ENCODE measurements around the gene ERG28. TPM values are rescaled to one million over a fixed set of nuclear protein-coding genes. Genes with fewer than 3 reads are reported as not detected.

The ERG28 gene
- total RNA-seq, 1 donor: 7.2 TPM

DNA sequence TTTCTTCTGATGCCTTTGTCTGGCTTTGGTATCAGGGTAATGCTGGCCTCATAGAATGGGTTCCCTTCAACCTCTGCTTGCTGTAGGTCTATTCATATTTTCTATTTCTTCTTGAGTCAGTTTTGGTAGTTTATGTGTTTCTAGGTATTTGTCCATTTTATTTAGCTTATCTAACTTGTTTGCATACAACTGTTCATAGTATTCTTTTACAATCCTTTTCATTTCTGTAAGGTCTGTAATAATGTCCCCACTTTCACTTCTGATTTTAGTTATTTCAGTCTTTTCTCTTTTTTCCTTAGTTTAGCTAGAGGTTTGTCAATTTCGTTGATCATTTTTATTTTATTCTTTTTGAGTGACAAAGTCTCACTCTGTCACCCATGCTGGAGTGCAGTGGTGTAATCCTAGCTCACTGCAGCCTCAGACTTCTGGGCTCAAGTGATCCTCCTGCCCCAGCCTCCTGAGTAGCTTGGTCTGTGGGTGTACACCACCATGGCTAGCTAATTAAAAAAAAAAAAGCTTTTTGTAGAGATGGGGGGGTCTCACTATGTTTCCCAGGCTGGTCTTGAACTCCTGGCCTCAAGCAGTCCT lies 12.0 kb upstream of the ERG28 start:
- H3K79me2 ChIP-seq (ENCODE audit: insufficient read depth, low read length): peaks cover 5% of the 10 kb centered on the region
- H3K4me3 ChIP-seq (ENCODE audit: insufficient read depth, low read length): no peak overlapping the region
- no peaks in the 10 kb centered on the region for H3K27me3 ChIP-seq (ENCODE audit: insufficient read depth, low read length)
- DNase-seq (ENCODE audit: insufficient read length, low spot score, missing footprints): no peak
- H3K4me1 ChIP-seq (ENCODE audit: insufficient read depth, low read length): no peaks in the 10 kb centered on the region
- no peaks in the 10 kb centered on the region for H3K9me3 ChIP-seq (ENCODE audit: low read depth, low read length)
- no peak overlapping the region for H2AFZ ChIP-seq (ENCODE audit: low read length)
- no peaks in the 10 kb centered on the region for H4K20me1 ChIP-seq (ENCODE audit: insufficient read depth, low read length)
- H3K4me2 ChIP-seq (ENCODE audit: insufficient read depth, low read length): no peak overlapping the region
- H3K27ac ChIP-seq (ENCODE audit: low read depth, low read length): no peak overlapping the region
- H3K36me3 ChIP-seq (ENCODE audit: insufficient read depth, low read length): peaks cover 12% of the 10 kb centered on the region
- TF ChIP-seq, protein P1, sequence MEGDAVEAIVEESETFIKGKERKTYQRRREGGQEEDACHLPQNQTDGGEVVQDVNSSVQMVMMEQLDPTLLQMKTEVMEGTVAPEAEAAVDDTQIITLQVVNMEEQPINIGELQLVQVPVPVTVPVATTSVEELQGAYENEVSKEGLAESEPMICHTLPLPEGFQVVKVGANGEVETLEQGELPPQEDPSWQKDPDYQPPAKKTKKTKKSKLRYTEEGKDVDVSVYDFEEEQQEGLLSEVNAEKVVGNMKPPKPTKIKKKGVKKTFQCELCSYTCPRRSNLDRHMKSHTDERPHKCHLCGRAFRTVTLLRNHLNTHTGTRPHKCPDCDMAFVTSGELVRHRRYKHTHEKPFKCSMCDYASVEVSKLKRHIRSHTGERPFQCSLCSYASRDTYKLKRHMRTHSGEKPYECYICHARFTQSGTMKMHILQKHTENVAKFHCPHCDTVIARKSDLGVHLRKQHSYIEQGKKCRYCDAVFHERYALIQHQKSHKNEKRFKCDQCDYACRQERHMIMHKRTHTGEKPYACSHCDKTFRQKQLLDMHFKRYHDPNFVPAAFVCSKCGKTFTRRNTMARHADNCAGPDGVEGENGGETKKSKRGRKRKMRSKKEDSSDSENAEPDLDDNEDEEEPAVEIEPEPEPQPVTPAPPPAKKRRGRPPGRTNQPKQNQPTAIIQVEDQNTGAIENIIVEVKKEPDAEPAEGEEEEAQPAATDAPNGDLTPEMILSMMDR (IDR thresholded peaks at IDR 0.05; ENCODE audit: extremely low read depth, low read depth, low read length): no peak

DNA sequence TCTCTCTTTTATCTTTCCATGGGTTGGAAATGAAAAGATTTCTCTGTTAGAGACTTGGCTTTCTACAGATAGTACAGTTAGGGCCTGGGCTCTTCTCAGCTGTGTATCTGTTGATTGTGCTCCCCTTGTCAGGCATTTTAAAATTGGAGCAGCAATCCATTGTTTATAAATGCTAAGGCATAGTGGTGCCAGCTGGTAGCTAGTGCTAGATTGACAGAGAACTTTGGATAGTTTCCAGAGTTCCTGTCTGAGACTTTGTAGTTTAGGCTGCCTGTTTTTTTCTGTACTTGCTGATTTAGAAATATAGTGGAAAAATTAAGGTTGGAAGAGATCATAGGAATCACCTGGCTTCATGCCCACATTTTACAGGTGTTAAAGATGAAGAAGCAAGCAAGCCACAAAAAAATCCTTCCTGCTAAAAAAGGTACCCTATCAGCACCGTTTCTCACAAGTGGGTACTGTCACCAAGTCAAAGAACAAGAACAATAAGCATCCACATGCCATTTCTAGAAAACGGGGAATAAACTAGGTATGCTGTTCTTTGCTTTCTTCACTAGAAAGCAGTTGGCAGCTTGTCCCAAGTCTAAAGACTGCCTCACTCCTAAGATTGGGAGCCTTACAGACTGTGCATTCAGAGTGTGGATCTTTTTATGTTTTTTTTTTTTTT lies 6.6 kb upstream of the ERG28 start:
- DNase-seq (ENCODE audit: insufficient read length, low spot score, missing footprints): no peak
- H3K27me3 ChIP-seq (ENCODE audit: insufficient read depth, low read length): no peaks in the 10 kb centered on the region

DNA sequence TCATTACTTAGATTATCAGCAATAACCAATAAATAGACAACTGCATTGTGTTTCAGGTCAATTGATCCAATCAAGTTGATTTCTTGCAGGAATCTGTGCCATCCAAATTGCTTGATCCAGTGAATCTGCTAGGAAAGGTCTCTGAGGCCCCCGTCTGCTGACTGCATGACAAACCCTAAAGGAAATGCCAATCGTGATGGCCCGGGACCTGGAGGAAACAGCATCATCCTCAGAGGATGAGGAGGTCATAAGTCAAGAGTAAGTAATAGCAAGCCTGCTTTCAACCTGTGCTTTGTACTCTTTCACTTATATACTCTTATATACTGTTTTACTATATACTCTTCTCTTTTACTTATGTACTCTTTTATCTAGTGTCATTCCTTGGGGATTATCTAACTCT lies 2.3 kb upstream of the ERG28 start:
- no peak overlapping the region for H3K4me3 ChIP-seq (ENCODE audit: insufficient read depth, low read length)
- H3K79me2 ChIP-seq (ENCODE audit: insufficient read depth, low read length): peaks cover 27% of the 10 kb centered on the region
- no peak overlapping the region for H3K27ac ChIP-seq (ENCODE audit: low read depth, low read length)
- H3K4me1 ChIP-seq (ENCODE audit: insufficient read depth, low read length): peaks cover 11% of the 10 kb centered on the region
- no peak overlapping the region for H2AFZ ChIP-seq (ENCODE audit: low read length)
- H4K20me1 ChIP-seq (ENCODE audit: insufficient read depth, low read length): no peaks in the 10 kb centered on the region
- TF ChIP-seq, protein P1 (IDR thresholded peaks at IDR 0.05; ENCODE audit: extremely low read depth, low read depth, low read length): no peak
- H3K4me2 ChIP-seq (ENCODE audit: insufficient read depth, low read length): no peak overlapping the region
- no peaks in the 10 kb centered on the region for H3K9me3 ChIP-seq (ENCODE audit: low read depth, low read length)
- DNase-seq (ENCODE audit: insufficient read length, low spot score, missing footprints): peak; percentile 34
- no peaks in the 10 kb centered on the region for H3K36me3 ChIP-seq (ENCODE audit: insufficient read depth, low read length)
- H3K27me3 ChIP-seq (ENCODE audit: insufficient read depth, low read length): no peaks in the 10 kb centered on the region

More for the DNA sequence above, 6.6 kb upstream of the ERG28 start:
- TF ChIP-seq, protein P1 (IDR thresholded peaks at IDR 0.05; ENCODE audit: extremely low read depth, low read depth, low read length): no peak
- H3K36me3 ChIP-seq (ENCODE audit: insufficient read depth, low read length): peaks cover 12% of the 10 kb centered on the region
- no peak overlapping the region for H3K4me3 ChIP-seq (ENCODE audit: insufficient read depth, low read length)
- no peak overlapping the region for H3K4me2 ChIP-seq (ENCODE audit: insufficient read depth, low read length)
- no peaks in the 10 kb centered on the region for H3K9me3 ChIP-seq (ENCODE audit: low read depth, low read length)
- H3K79me2 ChIP-seq (ENCODE audit: insufficient read depth, low read length): peaks cover 12% of the 10 kb centered on the region
- no peaks in the 10 kb centered on the region for H4K20me1 ChIP-seq (ENCODE audit: insufficient read depth, low read length)
- no peaks in the 10 kb centered on the region for H3K4me1 ChIP-seq (ENCODE audit: insufficient read depth, low read length)
- no peak overlapping the region for H3K27ac ChIP-seq (ENCODE audit: low read depth, low read length)
- no peak overlapping the region for H2AFZ ChIP-seq (ENCODE audit: low read length)

DNA sequence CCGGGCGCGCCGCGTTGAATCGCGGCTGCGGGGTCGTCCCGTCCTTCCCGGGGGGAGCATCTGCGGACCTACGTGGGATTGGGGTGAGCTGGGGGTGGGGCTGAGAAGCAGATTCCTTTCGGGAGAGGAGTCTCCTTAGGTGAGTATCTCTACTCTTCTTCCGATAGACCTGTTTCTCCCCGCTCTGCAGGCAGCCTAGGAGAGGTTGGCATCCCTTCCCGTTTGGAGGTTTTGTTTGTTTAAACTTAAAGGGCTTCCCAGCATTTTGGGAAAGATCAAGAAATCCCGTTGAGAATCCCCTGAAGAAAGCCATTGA lies 781 bp upstream of the ERG28 start:
- Histone ChIP-seq H3K4me3 (ENCODE audit: insufficient read depth, low read length) (peak overlapping the region; percentile 95), H3K9me3 (ENCODE audit: low read depth, low read length) (no peaks in the 10 kb centered on the region), H3K4me2 (ENCODE audit: insufficient read depth, low read length) (peak overlapping the region; percentile 96), H3K27me3 (ENCODE audit: insufficient read depth, low read length) (no peaks in the 10 kb centered on the region), H3K36me3 (ENCODE audit: insufficient read depth, low read length) (peaks cover 9% of the 10 kb centered on the region), H2AFZ (ENCODE audit: low read length) (peak overlapping the region; percentile 95), H3K4me1 (ENCODE audit: insufficient read depth, low read length) (peaks cover 11% of the 10 kb centered on the region), H3K27ac (ENCODE audit: low read depth, low read length) (peak overlapping the region; percentile 80), H4K20me1 (ENCODE audit: insufficient read depth, low read length) (no peaks in the 10 kb centered on the region), H3K79me2 (ENCODE audit: insufficient read depth, low read length) (peaks cover 27% of the 10 kb centered on the region)
- TF ChIP-seq, protein P1 (IDR thresholded peaks at IDR 0.05; ENCODE audit: extremely low read depth, low read depth, low read length): no peak
- no peak for DNase-seq (ENCODE audit: insufficient read length, low spot score, missing footprints)
